NCI-H226 (cell line): ENCODE measurements around the gene DIDO1.

Experiments
- DNase-seq: peaks from one replicate; pipeline ENCODE4 v3.0.0-alpha.2; 2015

The DIDO1 gene

GRCh38 chr20:62926229-62927127 is at the start of gene DIDO1:
DIDO1 (minus strand) TSS chr20:62926505.
- peak; percentile 70 for DNase-seq

- no peak for DNase-seq
Observed at GRCh38 chr20:62975251-62975760, 49.0 kb upstream of the DIDO1 start.

- DNase-seq, result no peak
Observed at GRCh38 chr20:62972845-62973745, 46.8 kb upstream of the DIDO1 start.

- DNase-seq, result peak; percentile 68
Observed at GRCh38 chr20:62971950-62972844, 45.9 kb upstream of the DIDO1 start.

- DNase-seq, result no peak
Observed at GRCh38 chr20:62971211-62971949, 45.1 kb upstream of the DIDO1 start.

- no peak for DNase-seq
Observed at GRCh38 chr20:62970307-62971210, 44.3 kb upstream of the DIDO1 start.

- no peak for DNase-seq
Observed at GRCh38 chr20:62969939-62970306, 43.6 kb upstream of the DIDO1 start.

- no peak for DNase-seq
Observed at GRCh38 chr20:62969179-62969760, 43.0 kb upstream of the DIDO1 start.

GRCh38 chr20:62968378-62969178 is 42.3 kb upstream of the DIDO1 start:
- DNase-seq, result no peak

- no peak for DNase-seq
Observed at GRCh38 chr20:62967628-62968351, 41.5 kb upstream of the DIDO1 start.

- no peak for DNase-seq
Observed at GRCh38 chr20:62967149-62967501, 40.8 kb upstream of the DIDO1 start.

GRCh38 chr20:62966212-62967148 is 40.2 kb upstream of the DIDO1 start:
- no peak for DNase-seq

- DNase-seq, result no peak
Observed at GRCh38 chr20:62965363-62965771, 39.1 kb upstream of the DIDO1 start.

GRCh38 chr20:62964700-62965099 is 38.4 kb upstream of the DIDO1 start:
- no peak for DNase-seq

- DNase-seq, result no peak
Observed at GRCh38 chr20:62963614-62964397, 37.5 kb upstream of the DIDO1 start.

- DNase-seq, result no peak
Observed at GRCh38 chr20:62962891-62963613, 36.7 kb upstream of the DIDO1 start.
